Left cardiac atrium (tissue), 4 donors: ENCODE data around the gene WBP4. TPM values are rescaled to one million over a fixed set of nuclear protein-coding genes. Genes with fewer than 3 reads are reported as not detected.
A peak's percentile ranks its signal among the peaks of the same experiment; 100 is the strongest.
"Not testable (repeated sequence)": the region's sequence is repeated elsewhere in the genome, so short reads cannot be mapped to it uniquely, and the experiment has no call there.

ENCODE experiments used
- ATAC-seq, 2 donors: fragments of 200-7000 bp; cut with Tn5 transposase; one replicate each; pipeline ENCODE4 v1.9.1; 2020; ENCODE audit warnings: mild to moderate bottlenecking in 2 of 2, moderate library complexity in 2 of 2
- DNase-seq: peaks from one replicate; pipeline ENCODE4 v3.0.0-alpha.2; 2020
- intact Hi-C, 2 donors: fragments of 100-400 bp; cut with DNase I; formaldehyde crosslinking; loops; one replicate each; pipeline versions ENCODE4 v1.14.1 to v1.15.1; 2022 to 2023
- long read RNA-seq: library from polyadenylated mRNA; unstranded; transcript quantifications from one replicate; pipeline ENCODE4 v2.0.0, GENCODE V29; 2021
- total RNA-seq, 2 donors: library from RNA; stranded (reverse); fragmentation: NEBNext Ultra II Directional; extraction: Animal tissue kit (Norgen Biotek cat#: 25700); gene quantifications; one replicate each; pipeline ENCODE4 v1.2.1, GENCODE V29; 2021
- donor health status: DM: no; HTN: yes; CAD: no.
- donor health status: DM: no; HTN: yes; CAD: no; lungs with severe emphysema.
- donor health status: DM: yes; HTN: yes; CAD: no.
- donor health status: Dilated cardiomyopathy.

Gene WBP4
- total RNA-seq = 10 to 100 TPM; 14.3 to 15.8 TPM
- long read RNA-seq, partial matches to known transcripts = 4 of 10 reads
- long read RNA-seq, other reads (novel, unspliced or antisense) = 4 of 10 reads

- peak; percentile 83 to 85 for ATAC-seq
- intact Hi-C loops = no loop called here
Observed at GRCh38 chr13:41061075-41061913, at the start of gene WBP4. Gene WBP4 (plus strand): TSS chr13:41061509. CDS start chr13:41061674, 165 bp downstream.

DNA sequence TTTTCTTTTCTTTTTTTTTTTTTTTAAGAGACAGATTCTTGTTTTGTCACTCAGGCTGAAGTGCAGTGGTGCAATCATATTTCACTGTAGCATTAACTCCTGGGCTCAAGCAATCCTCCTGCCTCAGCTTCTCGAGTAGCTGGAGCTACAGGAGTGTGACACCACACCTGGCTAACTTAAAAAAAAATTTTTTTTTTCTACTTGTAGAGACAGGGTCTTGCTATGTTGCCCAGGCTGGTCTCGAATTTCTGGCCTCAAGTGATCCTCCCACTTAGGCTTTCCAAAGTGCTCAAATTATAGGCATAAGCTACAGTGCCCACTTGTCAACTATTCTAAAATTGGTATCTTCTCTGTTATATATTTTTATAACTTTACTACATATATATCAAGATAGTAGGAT is 48.8 kb upstream of the WBP4 start:
- intact Hi-C loops = no loop called here
- no peak for ATAC-seq

More at GRCh38 chr13:41061075-41061913, at the start of gene WBP4:
- peak; percentile 94 for DNase-seq

DNA sequence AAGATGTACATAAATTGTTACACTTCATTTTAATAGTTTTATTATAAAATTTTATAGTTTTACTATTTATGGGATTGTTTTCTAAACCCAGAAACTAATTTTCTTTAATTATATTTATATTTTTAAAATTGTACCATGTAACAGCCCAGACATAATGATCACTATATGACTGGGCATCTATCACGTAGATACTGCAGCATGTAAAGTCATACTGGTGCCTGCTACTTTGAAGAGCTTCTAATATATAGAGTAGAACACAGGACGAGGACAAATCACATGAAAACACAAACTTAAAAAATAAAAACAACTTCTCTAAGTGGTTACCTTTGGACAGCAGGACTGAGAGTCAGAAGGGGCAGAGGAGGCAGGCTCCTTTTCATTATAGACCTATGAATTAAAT is 47.5 kb upstream of the WBP4 start:
- ATAC-seq (no peak), DNase-seq (no peak)
- intact Hi-C loops = no loop called here

More for the DNA sequence above, 48.8 kb upstream of the WBP4 start:
- no peak for DNase-seq

GRCh38 chr13:41015920-41016319 is 45.4 kb upstream of the WBP4 start:
- no peak for ATAC-seq
- intact Hi-C loops = no loop called here

GRCh38 chr13:41017159-41017558 is 44.1 kb upstream of the WBP4 start:
- DNase-seq (no peak), ATAC-seq (no peak)
- intact Hi-C loops = no loop called here

More at GRCh38 chr13:41015920-41016319, 45.4 kb upstream of the WBP4 start:
- no peak for DNase-seq

DNA sequence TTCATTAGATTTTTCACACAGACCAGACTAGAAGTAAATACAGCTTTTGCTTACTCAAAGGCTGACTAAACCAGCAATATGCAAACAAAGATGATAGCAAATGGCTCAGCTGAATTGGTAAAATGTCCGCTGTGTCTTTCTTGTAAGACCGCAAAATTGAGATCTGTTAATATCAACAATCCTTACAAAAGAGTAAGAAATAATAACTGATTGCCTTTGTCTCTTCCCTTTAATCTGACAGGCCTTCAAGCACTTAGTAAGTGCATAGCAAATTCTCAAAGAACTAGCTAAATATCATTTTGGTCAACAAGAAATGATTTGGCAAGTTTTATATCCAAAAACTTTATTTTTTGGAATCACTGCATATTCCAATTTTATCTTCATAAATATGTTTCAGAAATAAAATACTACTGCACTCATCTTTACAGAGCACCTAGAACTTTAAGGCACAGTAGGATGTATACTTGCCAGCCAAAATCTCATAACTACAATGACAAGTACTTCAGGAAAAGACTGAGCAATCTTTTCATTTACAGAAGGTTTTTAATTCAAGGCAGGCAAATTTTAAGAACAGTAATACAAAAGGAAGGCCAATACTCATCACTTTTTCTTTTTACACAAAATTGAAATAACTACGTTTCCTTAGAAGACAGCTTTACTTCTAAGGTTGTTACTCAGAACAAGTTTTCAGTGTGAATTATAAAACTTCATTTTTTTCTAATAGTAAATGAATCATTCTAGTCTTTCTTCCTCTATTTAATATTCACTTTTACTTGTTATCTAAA is 43.3 kb upstream of the WBP4 start:
- ATAC-seq (no peak), DNase-seq (no peak)
- intact Hi-C loops = no loop called here

GRCh38 chr13:41018602-41018948 is 42.7 kb upstream of the WBP4 start:
- no peak for ATAC-seq
- DNase-seq = no peak
- intact Hi-C loops = no loop called here

DNA sequence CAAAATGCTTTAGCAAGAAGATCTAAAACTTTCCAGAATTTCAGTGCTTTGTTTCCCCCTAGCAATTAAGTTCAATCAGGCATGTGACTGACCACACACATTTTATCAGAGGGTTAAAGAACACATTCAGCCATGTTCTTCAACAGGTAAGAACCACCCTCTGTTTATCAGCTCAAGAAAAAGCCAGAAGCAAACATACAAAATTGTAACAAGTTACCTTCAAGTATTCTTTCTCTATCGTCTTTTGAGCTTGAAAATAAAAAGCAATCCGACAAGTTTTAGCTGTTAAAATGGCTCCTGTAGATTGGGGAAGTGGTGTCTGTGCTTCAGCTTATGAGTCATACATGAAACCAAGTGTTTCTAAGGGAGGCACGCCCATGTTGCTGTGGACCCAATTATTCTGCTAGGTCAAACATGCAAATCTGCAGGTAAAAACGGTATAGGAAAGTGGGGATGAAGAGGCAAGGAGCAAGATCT is 42.3 kb upstream of the WBP4 start, which contains the start of gene ELF1:
TSS of gene ELF1 (minus strand) at position 306 of the 477 bp plus-strand sequence. CDS start 37,262 bp downstream, outside the sequence.
- intact Hi-C loops = no loop called here
- DNase-seq = peak; percentile 36
- peak; percentile 85 to 95 for ATAC-seq

- no peak for DNase-seq
- intact Hi-C loops = no loop called here
- ATAC-seq = peak; percentile 17 to 39
Observed at GRCh38 chr13:41019578-41020347, 41.5 kb upstream of the WBP4 start.

GRCh38 chr13:41025518-41025917 is 35.8 kb upstream of the WBP4 start:
- ATAC-seq = no peak
- intact Hi-C loops = no loop called here

DNA sequence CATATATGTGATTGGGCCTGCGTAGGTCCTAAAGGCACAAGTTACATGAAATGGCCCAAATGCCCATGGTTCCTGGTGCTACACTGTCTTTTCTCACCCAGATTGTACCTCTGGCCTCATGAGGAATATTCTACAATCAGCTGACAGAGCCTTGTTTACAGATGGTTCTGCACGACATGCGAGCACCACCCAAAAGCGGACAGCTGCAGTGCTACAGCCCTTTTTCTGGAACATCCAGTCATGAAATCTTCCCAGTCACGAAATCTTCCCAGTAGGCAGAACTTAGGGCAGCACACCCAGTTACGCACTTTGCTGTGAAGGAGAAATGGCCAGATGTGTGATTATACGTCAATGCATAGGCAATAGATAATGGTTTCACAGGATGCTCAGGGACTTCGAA is 34.5 kb upstream of the WBP4 start:
- no peak for ATAC-seq
- intact Hi-C loops = no loop called here
- DNase-seq = no peak

More at GRCh38 chr13:41025518-41025917, 35.8 kb upstream of the WBP4 start:
- DNase-seq = no peak

DNA sequence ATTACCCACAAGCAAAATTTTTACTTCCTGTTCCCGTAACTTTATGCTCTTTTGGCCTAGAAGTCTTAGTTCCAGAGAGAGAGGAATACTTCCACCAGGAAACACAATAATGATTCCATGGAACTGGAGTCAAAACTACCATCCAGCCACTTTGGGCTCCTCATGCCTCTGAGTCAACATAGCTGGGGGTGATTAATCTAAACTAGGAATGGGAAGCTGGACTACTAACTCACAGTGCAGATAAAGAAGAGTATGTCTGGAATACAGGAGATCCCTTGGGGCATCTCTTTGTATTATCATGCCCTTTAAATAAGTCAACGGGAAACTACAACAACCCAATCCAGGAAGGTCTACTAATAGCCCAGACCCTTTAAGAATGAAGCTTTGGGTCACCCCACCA is 33.3 kb upstream of the WBP4 start:
- ATAC-seq (no peak), DNase-seq (no peak)
- intact Hi-C loops = no loop called here

DNA sequence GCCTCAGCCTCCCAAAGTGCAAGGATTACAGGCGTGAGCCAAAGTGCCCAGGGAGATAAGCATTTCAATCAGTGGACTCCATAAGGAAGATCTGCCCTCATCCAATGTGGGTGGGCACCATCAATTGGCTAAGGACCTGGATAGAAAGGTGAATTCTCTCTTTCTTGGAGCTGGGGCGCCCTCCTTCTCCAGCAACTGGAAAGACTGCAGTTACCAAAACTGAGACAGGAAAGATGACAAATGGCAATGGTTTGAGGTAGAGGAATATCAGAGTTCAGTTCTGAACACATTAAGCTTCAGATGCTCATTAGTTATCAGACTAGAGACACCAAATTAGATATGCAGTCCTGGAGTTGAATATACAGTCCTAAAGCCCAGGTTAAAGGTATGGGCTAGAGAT is 31.7 kb upstream of the WBP4 start:
- ATAC-seq (no peak), DNase-seq (no peak)
- intact Hi-C loops = no loop called here

DNA sequence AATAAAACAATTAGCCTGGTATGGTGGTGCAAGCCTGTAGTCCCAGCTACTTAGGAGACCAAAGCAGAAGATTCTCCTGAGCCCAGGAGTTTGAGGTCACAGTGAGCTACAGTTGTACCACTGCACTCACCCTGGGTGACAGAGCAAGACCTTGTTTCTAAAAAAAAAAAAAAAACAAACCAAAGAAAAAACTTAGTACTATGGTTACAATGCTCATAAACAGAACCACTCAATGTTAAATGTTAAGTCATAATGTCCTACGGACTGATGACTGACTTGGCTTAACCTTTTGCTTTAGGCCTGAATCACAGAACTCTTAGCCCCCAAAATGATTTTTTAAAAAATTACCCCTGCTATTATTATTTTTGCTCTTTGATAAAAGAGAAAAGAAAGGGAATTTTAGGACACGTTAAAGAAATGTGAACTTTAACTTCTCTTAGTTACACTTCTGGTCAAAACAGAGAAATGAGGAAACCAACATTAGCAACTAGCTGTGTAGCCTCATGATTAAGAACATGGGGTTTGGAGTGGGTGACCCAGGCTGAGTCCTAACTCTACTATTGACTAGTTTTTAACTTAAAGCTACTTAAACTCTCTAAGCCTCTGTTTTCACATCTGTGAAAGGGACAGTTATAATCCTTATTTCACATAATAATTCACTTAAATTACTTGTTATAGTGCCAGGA is 28.5 kb upstream of the WBP4 start:
- ATAC-seq (no peak), DNase-seq (no peak)
- intact Hi-C loops = no loop called here

- ATAC-seq (no peak), DNase-seq (no peak)
- intact Hi-C loops = no loop called here
Observed at GRCh38 chr13:41034382-41034781, 26.9 kb upstream of the WBP4 start.

DNA sequence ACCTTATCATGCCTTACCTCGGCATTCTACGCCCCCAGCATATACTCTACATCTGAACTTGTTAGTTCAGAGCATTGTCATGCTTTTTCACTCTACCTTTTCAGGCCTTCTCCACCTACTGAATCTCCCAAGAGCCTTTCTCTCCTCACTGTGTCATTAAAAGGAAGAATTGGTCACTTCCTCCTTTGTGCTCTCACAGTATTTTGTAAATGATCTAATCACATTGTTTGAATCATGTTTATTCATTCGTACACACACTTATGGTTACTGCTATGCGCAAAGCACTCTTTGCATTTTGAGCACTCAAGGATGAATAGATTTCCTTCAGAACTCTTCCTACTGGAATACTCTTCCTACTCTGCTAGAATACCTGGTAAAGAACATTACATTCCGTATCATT is 26.4 kb upstream of the WBP4 start:
- DNase-seq (no peak), ATAC-seq (no peak)
- intact Hi-C loops = no loop called here

DNA sequence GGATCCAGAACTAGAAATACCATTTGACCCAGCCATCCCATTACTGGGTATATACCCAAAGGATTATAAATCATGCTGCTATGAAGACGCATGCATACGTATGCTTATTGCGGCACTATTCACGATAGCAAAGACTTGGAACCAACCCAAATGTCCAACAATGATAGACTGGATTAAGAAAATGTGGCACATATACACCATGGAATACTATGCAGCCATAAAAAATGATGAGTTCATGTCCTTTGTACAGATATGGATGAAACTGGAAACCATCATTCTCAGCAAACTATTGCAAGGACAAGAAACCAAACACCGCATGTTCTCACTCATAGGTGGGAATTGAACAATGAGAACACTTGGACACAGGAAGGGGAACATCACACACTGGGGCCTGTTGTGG is 24.8 kb upstream of the WBP4 start:
- intact Hi-C loops, ATAC-seq, DNase-seq: not testable (repeated sequence)

DNA sequence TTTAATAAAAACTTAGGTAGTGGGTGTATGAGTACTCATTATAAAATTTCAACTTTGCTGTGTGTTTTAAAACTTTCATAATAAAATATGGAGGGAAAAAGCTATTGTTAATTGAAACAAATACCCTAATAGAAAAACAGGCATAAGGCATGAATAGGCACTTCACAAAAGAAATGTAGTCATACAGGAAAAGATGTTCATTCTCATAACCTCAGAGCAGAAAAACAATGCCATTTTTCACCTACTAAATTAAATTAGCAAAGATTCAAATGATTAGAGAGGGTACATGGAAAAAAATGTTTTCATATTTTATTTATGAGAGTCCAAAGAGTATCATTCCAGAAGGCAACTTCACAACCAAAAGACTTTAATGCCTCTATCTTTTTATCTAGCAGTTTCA is 21.6 kb upstream of the WBP4 start:
- intact Hi-C loops = no loop called here
- no peak for DNase-seq
- no peak for ATAC-seq
